Measurements from ENCODE around the gene OR13C9. TPM values are rescaled to one million over a fixed set of nuclear protein-coding genes. Genes with fewer than 3 reads are reported as not detected.

Gene OR13C9
- polyA plus RNA-seq, 1 donor from 2014 or later, result not detected

GRCh38 chr9:104617418-104617817 lies 586 bp downstream of the OR13C9 start:
- H3K9me2 ChIP-seq (ENCODE audit: insufficient read depth, low read length), result no peaks in the 10 kb centered on the region

GRCh38 chr9:104611213-104611612 lies 6.8 kb downstream of the OR13C9 start:
- Histone ChIP-seq H3F3A (ENCODE audit: insufficient read depth, low read length, poor library complexity, severe bottlenecking) (no peaks in the 10 kb centered on the region), H3K79me2 (replicated peaks; ENCODE audit: insufficient read depth, low read length) (no peaks in the 10 kb centered on the region), H3K9me2 (ENCODE audit: insufficient read depth, low read length) (no peaks in the 10 kb centered on the region), H3K9ac (ENCODE audit: low read length) (no peak overlapping the region), H2AFZ (ENCODE audit: low read depth, low read length) (no peak overlapping the region), H3K27ac (ENCODE audit: low read length) (no peak overlapping the region), H3K9me3 (ENCODE audit: low read length) (no peaks in the 10 kb centered on the region), H3K4me3 (ENCODE audit: low read length) (no peak overlapping the region), H3K27me3 (ENCODE audit: insufficient read depth, low read depth, low read length) (peaks cover 18% of the 10 kb centered on the region), H3K4me2 (ENCODE audit: low read length) (no peak overlapping the region), H3K36me3 (ENCODE audit: insufficient read depth, low read length) (no peaks in the 10 kb centered on the region), H4K20me1 (ENCODE audit: insufficient read depth) (no peaks in the 10 kb centered on the region)
- TF ChIP-seq REST (IDR thresholded peaks at IDR 0.05; ENCODE audit: borderline replicate concordance) (no peak), EZH2 (IDR thresholded peaks at IDR 0.05; ENCODE audit: borderline replicate concordance, insufficient read depth, low read length, poor library complexity, severe bottlenecking) (no peak), CTCF (IDR thresholded peaks at IDR 0.05; ENCODE audit: poor library complexity, severe bottlenecking) (no peak), TAF1 (IDR thresholded peaks at IDR 0.05; ENCODE audit: low read depth) (no peak), SMC3 (conservative IDR thresholded peaks at IDR 0.05; ENCODE audit: poor library complexity) (no peak), POLR2AphosphoS5 (IDR thresholded peaks at IDR 0.05) (no peak), EP300 (conservative IDR thresholded peaks at IDR 0.05; ENCODE audit: poor library complexity, severe bottlenecking) (no peak)

More at GRCh38 chr9:104617418-104617817, 586 bp downstream of the OR13C9 start:
- no peak for TF ChIP-seq REST (IDR thresholded peaks at IDR 0.05; ENCODE audit: borderline replicate concordance)
- no peak for TF ChIP-seq EZH2 (IDR thresholded peaks at IDR 0.05; ENCODE audit: borderline replicate concordance, insufficient read depth, low read length, poor library complexity, severe bottlenecking)
- no peak for TF ChIP-seq EP300 (conservative IDR thresholded peaks at IDR 0.05; ENCODE audit: poor library complexity, severe bottlenecking)
- TF ChIP-seq CTCF (IDR thresholded peaks at IDR 0.05; ENCODE audit: poor library complexity, severe bottlenecking), result no peak
- no peak for TF ChIP-seq MXI1 (conservative IDR thresholded peaks at IDR 0.05; ENCODE audit: poor library complexity, severe bottlenecking)
- no peak for TF ChIP-seq RAD21 (conservative IDR thresholded peaks at IDR 0.05)
- TF ChIP-seq POLR2AphosphoS5 (IDR thresholded peaks at IDR 0.05), result no peak
- no peak for TF ChIP-seq SMC3 (conservative IDR thresholded peaks at IDR 0.05; ENCODE audit: poor library complexity)
- no peak for TF ChIP-seq TAF1 (IDR thresholded peaks at IDR 0.05; ENCODE audit: low read depth)
- no peak overlapping the region for H2AFZ ChIP-seq (ENCODE audit: low read depth, low read length)
- no peaks in the 10 kb centered on the region for H3K79me2 ChIP-seq (replicated peaks; ENCODE audit: insufficient read depth, low read length)
- H4K20me1 ChIP-seq (ENCODE audit: insufficient read depth), result no peaks in the 10 kb centered on the region
- no peaks in the 10 kb centered on the region for H3F3A ChIP-seq (ENCODE audit: insufficient read depth, low read length, poor library complexity, severe bottlenecking)
- no peaks in the 10 kb centered on the region for H3K9me3 ChIP-seq (ENCODE audit: low read length)
- H3K36me3 ChIP-seq (ENCODE audit: insufficient read depth, low read length), result no peaks in the 10 kb centered on the region
- H3K27me3 ChIP-seq (ENCODE audit: insufficient read depth, low read depth, low read length), result no peaks in the 10 kb centered on the region
- H3K4me2 ChIP-seq (ENCODE audit: low read length), result no peak overlapping the region
- H3K4me3 ChIP-seq (ENCODE audit: low read length), result no peak overlapping the region
- H3K27ac ChIP-seq (ENCODE audit: low read length), result no peak overlapping the region
- no peak overlapping the region for H3K9ac ChIP-seq (ENCODE audit: low read length)
